PFSK-1 (cell line): Measurements from ENCODE around the gene CNPPD1.

Experiments used
- FOXP2 ChIP-seq: optimal IDR thresholded peaks from 2 replicates; pipeline ENCODE3; 2011; ENCODE audit warnings: borderline replicate concordance, control low read depth, inconsistent platforms; ENCODE audit not compliant: insufficient read depth; ENCODE audit errors: extremely low read length, extremely low read depth
- POLR2AphosphoS5 ChIP-seq: IDR thresholded peaks from 2 replicates; pipeline ENCODE4 v1.6.1; 2012; ENCODE audit warnings: low read depth, mild to moderate bottlenecking, control low read depth, low read length, moderate library complexity
- SIN3A ChIP-seq: IDR thresholded peaks from 2 replicates; pipeline ENCODE4 v1.6.1; 2012; ENCODE audit warnings: mild to moderate bottlenecking, low read length, moderate library complexity, borderline replicate concordance; ENCODE audit not compliant: insufficient read depth
- TAF1 ChIP-seq: IDR thresholded peaks from 2 replicates; pipeline ENCODE4 v1.6.1; 2012; ENCODE audit warnings: low read length, control low read depth, borderline replicate concordance; ENCODE audit not compliant: insufficient read depth
- TF ChIP-seq, protein P1 (sequence below), 2 experiments: IDR thresholded peaks; 2 replicates each; pipeline versions ENCODE4 v1.6.1 to v1.8.0; 2011 to 2012; ENCODE audit warnings: low read depth in 2 of 2, low read length in 2 of 2, control low read depth in 1 of 2, inconsistent platforms in 1 of 2, mild to moderate bottlenecking in 1 of 2, moderate library complexity in 1 of 2; ENCODE audit not compliant: insufficient read depth in 1 of 2

Gene CNPPD1

DNA sequence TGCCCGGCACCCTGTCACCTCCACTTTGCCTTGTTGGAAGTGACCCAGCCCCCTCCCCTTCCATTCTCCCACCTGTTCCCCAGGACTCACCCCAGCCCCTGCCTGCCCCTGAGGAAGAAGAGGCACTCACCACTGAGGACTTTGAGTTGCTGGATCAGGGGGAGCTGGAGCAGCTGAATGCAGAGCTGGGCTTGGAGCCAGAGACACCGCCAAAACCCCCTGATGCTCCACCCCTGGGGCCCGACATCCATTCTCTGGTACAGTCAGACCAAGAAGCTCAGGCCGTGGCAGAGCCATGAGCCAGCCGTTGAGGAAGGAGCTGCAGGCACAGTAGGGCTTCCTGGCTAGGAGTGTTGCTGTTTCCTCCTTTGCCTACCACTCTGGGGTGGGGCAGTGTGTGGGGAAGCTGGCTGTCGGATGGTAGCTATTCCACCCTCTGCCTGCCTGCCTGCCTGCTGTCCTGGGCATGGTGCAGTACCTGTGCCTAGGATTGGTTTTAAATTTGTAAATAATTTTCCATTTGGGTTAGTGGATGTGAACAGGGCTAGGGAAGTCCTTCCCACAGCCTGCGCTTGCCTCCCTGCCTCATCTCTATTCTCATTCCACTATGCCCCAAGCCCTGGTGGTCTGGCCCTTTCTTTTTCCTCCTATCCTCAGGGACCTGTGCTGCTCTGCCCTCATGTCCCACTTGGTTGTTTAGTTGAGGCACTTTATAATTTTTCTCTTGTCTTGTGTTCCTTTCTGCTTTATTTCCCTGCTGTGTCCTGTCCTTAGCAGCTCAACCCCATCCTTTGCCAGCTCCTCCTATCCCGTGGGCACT is 5.8 kb upstream of the CNPPD1 start:
- no peak for TF ChIP-seq FOXP2
- TF ChIP-seq TAF1, result no peak

- TF ChIP-seq FOXP2, result no peak
- TF ChIP-seq POLR2AphosphoS5, result no peak
- TF ChIP-seq TAF1, result no peak
- TF ChIP-seq, protein P1, sequence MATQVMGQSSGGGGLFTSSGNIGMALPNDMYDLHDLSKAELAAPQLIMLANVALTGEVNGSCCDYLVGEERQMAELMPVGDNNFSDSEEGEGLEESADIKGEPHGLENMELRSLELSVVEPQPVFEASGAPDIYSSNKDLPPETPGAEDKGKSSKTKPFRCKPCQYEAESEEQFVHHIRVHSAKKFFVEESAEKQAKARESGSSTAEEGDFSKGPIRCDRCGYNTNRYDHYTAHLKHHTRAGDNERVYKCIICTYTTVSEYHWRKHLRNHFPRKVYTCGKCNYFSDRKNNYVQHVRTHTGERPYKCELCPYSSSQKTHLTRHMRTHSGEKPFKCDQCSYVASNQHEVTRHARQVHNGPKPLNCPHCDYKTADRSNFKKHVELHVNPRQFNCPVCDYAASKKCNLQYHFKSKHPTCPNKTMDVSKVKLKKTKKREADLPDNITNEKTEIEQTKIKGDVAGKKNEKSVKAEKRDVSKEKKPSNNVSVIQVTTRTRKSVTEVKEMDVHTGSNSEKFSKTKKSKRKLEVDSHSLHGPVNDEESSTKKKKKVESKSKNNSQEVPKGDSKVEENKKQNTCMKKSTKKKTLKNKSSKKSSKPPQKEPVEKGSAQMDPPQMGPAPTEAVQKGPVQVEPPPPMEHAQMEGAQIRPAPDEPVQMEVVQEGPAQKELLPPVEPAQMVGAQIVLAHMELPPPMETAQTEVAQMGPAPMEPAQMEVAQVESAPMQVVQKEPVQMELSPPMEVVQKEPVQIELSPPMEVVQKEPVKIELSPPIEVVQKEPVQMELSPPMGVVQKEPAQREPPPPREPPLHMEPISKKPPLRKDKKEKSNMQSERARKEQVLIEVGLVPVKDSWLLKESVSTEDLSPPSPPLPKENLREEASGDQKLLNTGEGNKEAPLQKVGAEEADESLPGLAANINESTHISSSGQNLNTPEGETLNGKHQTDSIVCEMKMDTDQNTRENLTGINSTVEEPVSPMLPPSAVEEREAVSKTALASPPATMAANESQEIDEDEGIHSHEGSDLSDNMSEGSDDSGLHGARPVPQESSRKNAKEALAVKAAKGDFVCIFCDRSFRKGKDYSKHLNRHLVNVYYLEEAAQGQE (IDR thresholded peaks at IDR 0.05; ENCODE audit: insufficient read depth in 1 of 2, low read depth in 2 of 2, low read length in 2 of 2), result no peak
- TF ChIP-seq SIN3A, result no peak
Measured at GRCh38 chr2:219181531-219181930, 4.8 kb upstream of the CNPPD1 start.

DNA sequence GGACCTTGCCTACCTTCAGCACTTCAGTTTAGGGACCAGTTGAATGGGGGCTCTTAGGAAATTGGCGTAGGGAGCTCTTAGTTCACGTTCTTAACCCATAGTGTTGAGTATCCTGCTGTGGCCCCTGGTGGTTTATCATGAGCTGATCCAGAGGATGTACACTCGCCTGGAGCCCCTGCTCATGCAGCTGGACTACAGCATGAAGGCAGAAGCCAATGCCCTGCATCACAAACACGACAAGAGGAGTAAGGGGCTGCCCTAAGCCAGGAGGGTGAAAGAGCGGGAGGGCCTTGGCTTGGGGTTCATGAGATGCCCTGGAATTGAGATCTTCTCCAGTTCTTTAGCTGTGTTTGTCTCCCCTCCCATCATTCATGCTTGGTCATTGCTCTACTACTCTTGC is 4.2 kb upstream of the CNPPD1 start:
- TF ChIP-seq TAF1 (no peak), FOXP2 (no peak), SIN3A (no peak), POLR2AphosphoS5 (no peak)
- TF ChIP-seq, protein P1 (IDR thresholded peaks at IDR 0.05; ENCODE audit: insufficient read depth in 1 of 2, low read depth in 2 of 2, low read length in 2 of 2), result no peak

GRCh38 chr2:219179601-219180465 is 3.1 kb upstream of the CNPPD1 start:
- TF ChIP-seq, protein P1 (IDR thresholded peaks at IDR 0.05; ENCODE audit: insufficient read depth in 1 of 2, low read depth in 2 of 2, low read length in 2 of 2), result no peak
- TF ChIP-seq SIN3A (no peak), POLR2AphosphoS5 (no peak), TAF1 (no peak), FOXP2 (no peak)

GRCh38 chr2:219178377-219179175 is 1.9 kb upstream of the CNPPD1 start:
- TF ChIP-seq TAF1 (no peak), POLR2AphosphoS5 (no peak), SIN3A (no peak)
